ENCODE results near the gene PSMD6. TPM values are rescaled to one million over a fixed set of nuclear protein-coding genes. Genes with fewer than 3 reads are reported as not detected.

PSMD6 gene
- total RNA-seq, 4 donors from 2014 or later, result 47.4 to 64.5 (median 58.9) TPM

- H3K27me3 ChIP-seq, result no peaks in the 10 kb centered on the region
- peak; percentile 19 to 48 for DNase-seq (ENCODE audit: low spot score in 2 of 2)
- H3K4me1 ChIP-seq, result peaks cover 0 to 17% (median 0%) of the 10 kb centered on the region in 4 donors
- peak overlapping the region in 3 of 4 donors; percentile 35 to 45 (median 38) for H3K4me3 ChIP-seq
- H3K9me3 ChIP-seq, result peaks cover 0 to 7% (median 0%) of the 10 kb centered on the region in 4 donors
- H3K36me3 ChIP-seq, result no peaks in the 10 kb centered on the region
- WGBS, 2 donors, result 2 to 3% methylated on average over 16 of the region's 16 CpGs
- peak; percentile 78 to 95 (median 85) for TF ChIP-seq CTCF (IDR thresholded peaks at IDR 0.05)
- peak in 1 of 2 donors; percentile 51 for TF ChIP-seq EP300 (IDR thresholded peaks at IDR 0.05)
- no peak for TF ChIP-seq POLR2A (IDR thresholded peaks at IDR 0.05)
- H3K27ac ChIP-seq, result peak overlapping the region in 2 of 4 donors; percentile 52 to 57
Measured at GRCh38 chr3:64030741-64031140, 7.4 kb upstream of the PSMD6 start.

GRCh38 chr3:64029287-64029686, 6.0 kb upstream of the PSMD6 start:
- no peaks in the 10 kb centered on the region for H3K36me3 ChIP-seq
- peaks cover 0 to 17% (median 0%) of the 10 kb centered on the region in 4 donors for H3K4me1 ChIP-seq
- TF ChIP-seq EP300 (IDR thresholded peaks at IDR 0.05), result no peak
- TF ChIP-seq POLR2A (IDR thresholded peaks at IDR 0.05), result no peak
- no peak for TF ChIP-seq CTCF (IDR thresholded peaks at IDR 0.05)
- no peak for DNase-seq (ENCODE audit: low spot score in 2 of 2)
- H3K9me3 ChIP-seq, result peaks cover 0 to 5% (median 0%) of the 10 kb centered on the region in 4 donors
- H3K27me3 ChIP-seq, result no peaks in the 10 kb centered on the region
- no peak overlapping the region for H3K4me3 ChIP-seq
- WGBS, 2 donors, result 85 to 91% methylated on average over 4 of the region's 4 CpGs
- H3K27ac ChIP-seq, result no peak overlapping the region

- no peaks in the 10 kb centered on the region for H3K27me3 ChIP-seq
- no peaks in the 10 kb centered on the region for H3K36me3 ChIP-seq
- peaks cover 0 to 20% (median 0%) of the 10 kb centered on the region in 4 donors for H3K4me1 ChIP-seq
- no peak overlapping the region for H3K27ac ChIP-seq
- no peak overlapping the region for H3K4me3 ChIP-seq
- 81 to 88% methylated on average over 3 of the region's 3 CpGs for WGBS, 2 donors
- no peaks in the 10 kb centered on the region for H3K9me3 ChIP-seq
- DNase-seq (ENCODE audit: low spot score in 2 of 2), result no peak
- TF ChIP-seq CTCF (IDR thresholded peaks at IDR 0.05) (no peak), EP300 (IDR thresholded peaks at IDR 0.05) (no peak), POLR2A (IDR thresholded peaks at IDR 0.05) (no peak)
Measured at GRCh38 chr3:64028754-64029153, 5.5 kb upstream of the PSMD6 start.

GRCh38 chr3:64027658-64028057, 4.4 kb upstream of the PSMD6 start:
- Histone ChIP-seq H3K36me3 (no peaks in the 10 kb centered on the region), H3K27me3 (no peaks in the 10 kb centered on the region), H3K4me3 (no peak overlapping the region), H3K4me1 (peaks cover 0 to 26% (median under 1%) of the 10 kb centered on the region in 4 donors), H3K27ac (no peak overlapping the region), H3K9me3 (no peaks in the 10 kb centered on the region)
- WGBS, 2 donors, result 68 to 70% methylated on average over 8 of the region's 8 CpGs
- TF ChIP-seq CTCF (IDR thresholded peaks at IDR 0.05), result no peak
- TF ChIP-seq POLR2A (IDR thresholded peaks at IDR 0.05), result no peak
- no peak for TF ChIP-seq EP300 (IDR thresholded peaks at IDR 0.05)
- no peak for DNase-seq (ENCODE audit: low spot score in 2 of 2)

GRCh38 chr3:64026346-64026745, 3.1 kb upstream of the PSMD6 start:
- Histone ChIP-seq H3K4me1 (peaks cover 0 to 34% (median 11%) of the 10 kb centered on the region in 4 donors), H3K9me3 (no peaks in the 10 kb centered on the region), H3K27me3 (no peaks in the 10 kb centered on the region), H3K4me3 (no peak overlapping the region), H3K27ac (no peak overlapping the region), H3K36me3 (peaks cover 0 to 2% (median 0%) of the 10 kb centered on the region in 3 donors)
- no peak for DNase-seq (ENCODE audit: low spot score in 2 of 2)
- WGBS, 2 donors, result 90 to 91% methylated on average over 2 of the region's 2 CpGs
- TF ChIP-seq CTCF (IDR thresholded peaks at IDR 0.05) (no peak), EP300 (IDR thresholded peaks at IDR 0.05) (no peak), POLR2A (IDR thresholded peaks at IDR 0.05) (no peak)
